HEK293T (cell line): Measurements from ENCODE around the gene LTBP1.

Experiments
- CTCF ChIA-PET: fragments of 350-600 bp; formaldehyde crosslinking; extraction: SDS; loops from one replicate; lab custom pipeline; 2021; ENCODE audit warnings: antibody characterized with exemption, inconsistent platforms; lab: Yijun Ruan, JAX
- POLR2A ChIA-PET: fragments of 350-600 bp; formaldehyde crosslinking; extraction: SDS; loops from one replicate; lab custom pipeline; 2020; ENCODE audit warnings: antibody characterized with exemption, inconsistent platforms; lab: Yijun Ruan, JAX
- DNase-seq: peaks from one replicate; pipeline ENCODE4 v3.0.0; 2012; ENCODE audit warnings: mixed read lengths; ENCODE audit errors: extremely low spot score
- ARNT ChIP-seq: fragments of 450-650 bp; IDR thresholded peaks from 2 replicates; pipeline ENCODE4 v1.6.1; 2017; ENCODE audit warnings: mild to moderate bottlenecking
- BHLHE40 ChIP-seq: fragments of 450-650 bp; IDR thresholded peaks from 2 replicates; pipeline ENCODE4 v1.6.1; 2016; ENCODE audit warnings: mild to moderate bottlenecking, moderate library complexity, borderline replicate concordance
- CTBP1 ChIP-seq: fragments of 450-650 bp; IDR thresholded peaks from 2 replicates; pipeline ENCODE4 v1.6.1; 2016; ENCODE audit warnings: borderline replicate concordance
- ELF4 ChIP-seq: fragments of 450-650 bp; IDR thresholded peaks from 2 replicates; pipeline ENCODE4 v1.6.1; 2017; ENCODE audit warnings: antibody characterized with exemption
- FOXA1 ChIP-seq: fragments of 450-650 bp; IDR thresholded peaks from 2 replicates; pipeline ENCODE4 v1.6.1; 2016; ENCODE audit warnings: mild to moderate bottlenecking
- FOXK2 ChIP-seq: fragments of 450-650 bp; IDR thresholded peaks from 2 replicates; pipeline ENCODE4 v1.6.1; 2016; ENCODE audit warnings: mild to moderate bottlenecking
- FOXM1 ChIP-seq: fragments of 450-650 bp; IDR thresholded peaks from 2 replicates; pipeline ENCODE4 v1.6.1; 2017; ENCODE audit warnings: mild to moderate bottlenecking, borderline replicate concordance
- HDGF ChIP-seq: fragments of 450-650 bp; IDR thresholded peaks from 2 replicates; pipeline ENCODE4 v1.6.1; 2017; ENCODE audit warnings: antibody characterized with exemption, borderline replicate concordance
- L3MBTL2 ChIP-seq: fragments of 450-650 bp; conservative IDR thresholded peaks from 2 replicates; pipeline ENCODE4 v1.6.1; 2016; ENCODE audit warnings: mild to moderate bottlenecking
- LEF1 ChIP-seq: fragments of 450-650 bp; IDR thresholded peaks from 2 replicates; pipeline ENCODE4 v1.6.1; 2017; ENCODE audit warnings: mild to moderate bottlenecking, borderline replicate concordance
- NFRKB ChIP-seq: fragments of 450-650 bp; IDR thresholded peaks from 2 replicates; pipeline ENCODE4 v1.6.1; 2016; ENCODE audit warnings: mild to moderate bottlenecking, moderate library complexity
- SP1 ChIP-seq: fragments of 450-650 bp; IDR thresholded peaks from 2 replicates; pipeline ENCODE4 v1.6.1; 2017
- SUZ12 ChIP-seq: fragments of 450-650 bp; IDR thresholded peaks from 2 replicates; pipeline ENCODE4 v1.6.1; 2016; ENCODE audit warnings: mild to moderate bottlenecking
- TARDBP ChIP-seq: fragments of 450-650 bp; IDR thresholded peaks from 2 replicates; pipeline ENCODE4 v1.6.1; 2016
- ZNF384 ChIP-seq: fragments of 450-650 bp; IDR thresholded peaks from 2 replicates; pipeline ENCODE4 v1.6.1; 2016
- TF ChIP-seq, protein P1 (sequence below): fragments of 450-650 bp; IDR thresholded peaks from 2 replicates; pipeline ENCODE4 v1.6.1; 2016

LTBP1 gene

DNA sequence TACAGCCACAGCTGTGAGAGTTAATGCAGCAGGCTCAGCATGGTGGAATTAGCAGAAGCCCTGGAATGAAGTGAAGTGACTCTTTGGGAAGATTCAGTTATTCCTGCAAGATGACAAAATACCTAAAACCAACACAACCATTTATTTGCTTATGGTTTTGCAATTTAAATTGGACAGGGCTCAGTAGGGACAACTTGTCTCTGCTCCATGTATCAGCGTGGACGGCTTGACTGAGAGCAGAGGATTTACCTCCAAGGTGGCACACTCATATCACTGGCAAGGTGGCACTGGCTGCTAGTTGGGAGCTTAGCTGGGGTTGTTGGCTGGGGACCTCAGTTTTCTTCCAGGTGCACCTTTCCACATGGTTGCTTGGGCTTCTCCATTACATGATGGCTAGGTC lies 58.3 kb downstream of the LTBP1 start:
- ChIA-PET CTCF (no interaction called here), POLR2A (no interaction called here)
- no peak for DNase-seq
- TF ChIP-seq FOXM1 (no peak), ELF4 (no peak), ZNF384 (no peak), ARNT (no peak), HDGF (no peak), FOXA1 (no peak), NFRKB (no peak), SUZ12 (no peak), TARDBP (no peak), FOXK2 (no peak), BHLHE40 (no peak), LEF1 (no peak), L3MBTL2 (no peak), CTBP1 (no peak)
- TF ChIP-seq, protein P1, sequence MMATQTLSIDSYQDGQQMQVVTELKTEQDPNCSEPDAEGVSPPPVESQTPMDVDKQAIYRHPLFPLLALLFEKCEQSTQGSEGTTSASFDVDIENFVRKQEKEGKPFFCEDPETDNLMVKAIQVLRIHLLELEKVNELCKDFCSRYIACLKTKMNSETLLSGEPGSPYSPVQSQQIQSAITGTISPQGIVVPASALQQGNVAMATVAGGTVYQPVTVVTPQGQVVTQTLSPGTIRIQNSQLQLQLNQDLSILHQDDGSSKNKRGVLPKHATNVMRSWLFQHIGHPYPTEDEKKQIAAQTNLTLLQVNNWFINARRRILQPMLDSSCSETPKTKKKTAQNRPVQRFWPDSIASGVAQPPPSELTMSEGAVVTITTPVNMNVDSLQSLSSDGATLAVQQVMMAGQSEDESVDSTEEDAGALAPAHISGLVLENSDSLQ: no peak

- TF ChIP-seq ARNT (no peak), LEF1 (no peak), ZNF384 (no peak), L3MBTL2 (no peak), FOXA1 (no peak), CTBP1 (no peak), FOXK2 (no peak), TARDBP (no peak), HDGF (no peak), SP1 (no peak), BHLHE40 (no peak), NFRKB (no peak), ELF4 (no peak), SUZ12 (no peak), FOXM1 (no peak)
- TF ChIP-seq, protein P1: no peak
- POLR2A ChIA-PET: no interaction called here
- CTCF ChIA-PET: no interaction called here
- no peak for DNase-seq
These were observed 62.0 kb downstream of the LTBP1 start for GRCh38 chr2:33008716-33009115.

DNA sequence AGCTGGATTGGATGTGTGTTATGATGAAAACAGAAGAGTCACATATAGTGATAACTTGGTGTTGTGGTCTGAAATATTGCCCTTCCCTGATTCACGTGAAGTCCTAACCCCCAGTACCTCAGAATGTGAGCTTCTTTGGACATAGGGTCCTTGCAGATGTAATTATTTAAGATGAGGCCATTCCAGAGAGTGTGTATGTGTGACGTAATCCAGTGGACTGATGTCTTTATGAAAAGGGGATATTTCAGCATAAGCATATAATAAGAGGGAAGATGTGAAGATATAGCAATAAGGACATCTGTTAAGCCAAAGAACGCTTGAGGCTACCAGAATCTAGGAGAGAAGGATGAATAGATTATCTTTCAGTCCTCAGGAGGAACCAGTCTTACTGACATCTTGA lies 62.5 kb downstream of the LTBP1 start:
- ChIA-PET POLR2A (no interaction called here), CTCF (no interaction called here)
- TF ChIP-seq FOXA1: no peak
- no peak for TF ChIP-seq ZNF384
- no peak for TF ChIP-seq SUZ12
- TF ChIP-seq, protein P1: no peak
- TF ChIP-seq NFRKB: no peak
- TF ChIP-seq L3MBTL2: no peak
- TF ChIP-seq ELF4: no peak
- no peak for TF ChIP-seq LEF1
- no peak for TF ChIP-seq HDGF
- TF ChIP-seq CTBP1: no peak
- no peak for TF ChIP-seq FOXM1
- TF ChIP-seq ARNT: no peak
- TF ChIP-seq BHLHE40: no peak
- TF ChIP-seq SP1: no peak
- TF ChIP-seq FOXK2: no peak
- TF ChIP-seq TARDBP: no peak
- no peak for DNase-seq

DNA sequence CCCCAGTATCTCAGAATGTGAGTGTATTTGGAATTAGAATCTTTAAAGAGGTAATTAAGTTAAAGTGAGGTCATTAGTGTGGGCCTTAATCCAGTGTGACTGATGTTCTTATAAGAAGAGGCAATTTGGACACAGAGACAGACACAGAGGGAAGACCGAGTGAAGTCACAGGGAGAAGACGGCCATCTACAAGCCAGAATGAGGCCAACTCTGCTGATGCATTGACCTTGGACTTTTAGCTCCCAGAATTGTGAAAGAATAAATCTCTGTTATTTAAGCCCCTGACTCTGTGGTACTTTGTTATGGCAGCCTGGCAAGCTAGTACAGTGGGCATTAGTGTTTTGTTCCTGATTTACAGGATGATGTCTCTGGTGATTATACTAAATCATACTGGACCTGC lies 64.6 kb downstream of the LTBP1 start:
- no peak for DNase-seq
- POLR2A ChIA-PET: no interaction called here
- TF ChIP-seq ARNT (no peak), FOXA1 (no peak), L3MBTL2 (no peak), HDGF (no peak), CTBP1 (no peak), ELF4 (no peak), SP1 (no peak), FOXK2 (no peak), SUZ12 (no peak), FOXM1 (no peak)
- TF ChIP-seq, protein P1: no peak
- CTCF ChIA-PET: no interaction called here

GRCh38 chr2:33011941-33012340 lies 65.2 kb downstream of the LTBP1 start:
- TF ChIP-seq L3MBTL2 (no peak), NFRKB (no peak), FOXK2 (no peak), TARDBP (no peak), SUZ12 (no peak), CTBP1 (no peak), FOXA1 (no peak), ZNF384 (no peak), FOXM1 (no peak), LEF1 (no peak), HDGF (no peak), BHLHE40 (no peak), ARNT (no peak), SP1 (no peak), ELF4 (no peak)
- TF ChIP-seq, protein P1: no peak
- POLR2A ChIA-PET: no interaction called here
- CTCF ChIA-PET: no interaction called here
- DNase-seq: no peak
